Naive thymus-derived CD4-positive, alpha-beta T cell (primary cell): ENCODE results near the gene PPP1R26. TPM values are rescaled to one million over a fixed set of nuclear protein-coding genes. Genes with fewer than 3 reads are reported as not detected.
A peak's percentile ranks its signal among the peaks of the same experiment; 100 is the strongest.

Experiments
- ATAC-seq: fragments of 150-1000 bp; cut with Tn5 transposase; 2 replicates; pipeline ENCODE4 v1.10.0; 2021; ENCODE audit warnings: mild to moderate bottlenecking, moderate library complexity
- CTCF ChIA-PET: fragments of 350-600 bp; sonication (Branson Sonifier 250); formaldehyde crosslinking; loops from one replicate; lab custom pipeline; 2021; ENCODE audit warnings: antibody characterized with exemption; lab: Charles Lee
- POLR2A ChIA-PET: fragments of 350-600 bp; sonication (Branson Sonifier 250); formaldehyde crosslinking; loops from one replicate; lab custom pipeline; 2021; ENCODE audit warnings: antibody characterized with exemption, inconsistent platforms; lab: Charles Lee
- DNase-seq, 9 donors: peaks; one replicate each; pipeline versions ENCODE4 v3.0.0 to v3.0.0-alpha.2; 2020 to 2022; ENCODE audit warnings: mixed read lengths in 1 of 9
- H3K27ac ChIP-seq: one replicate; pipeline ENCODE4 v1.7.0; 2013; ENCODE audit warnings: mild to moderate bottlenecking, low read depth, low read length, moderate library complexity
- H3K27me3 ChIP-seq, 2 donors: one replicate each; pipeline ENCODE4 v1.7.0; 2013; ENCODE audit warnings: low read length in 2 of 2, mild to moderate bottlenecking in 2 of 2, moderate library complexity in 2 of 2; ENCODE audit not compliant: control insufficient read depth in 2 of 2, insufficient read depth in 2 of 2
- H3K36me3 ChIP-seq, 3 experiments: 1 replicate in 2 of 3; 2 replicates in 1 of 3; pipeline ENCODE4 v1.7.0; 2013; ENCODE audit warnings: low read length in 3 of 3, mild to moderate bottlenecking in 3 of 3, moderate library complexity in 1 of 3; ENCODE audit not compliant: insufficient read depth in 3 of 3, control insufficient read depth in 2 of 3
- H3K4me1 ChIP-seq, 2 donors: one replicate each; pipeline ENCODE4 v1.7.0; 2013; ENCODE audit warnings: low read length in 2 of 2, mild to moderate bottlenecking in 2 of 2, moderate library complexity in 1 of 2; ENCODE audit not compliant: control insufficient read depth in 2 of 2, insufficient read depth in 2 of 2
- H3K4me3 ChIP-seq: 2 replicates; pipeline ENCODE4 v1.7.0; 2013; ENCODE audit warnings: mild to moderate bottlenecking, low read length
- H3K9me3 ChIP-seq, 3 experiments: 1 replicate in 2 of 3; 2 replicates in 1 of 3; pipeline ENCODE4 v1.7.0; 2013; ENCODE audit warnings: low read length in 3 of 3; ENCODE audit not compliant: control insufficient read depth in 2 of 3
- H3K27ac Mint-ChIP-seq, 9 donors: one replicate each; pipeline ENCODE4 v1.8.0; 2020 to 2022; ENCODE audit warnings: mixed read lengths in 9 of 9, mild to moderate bottlenecking in 8 of 9, moderate library complexity in 5 of 9, inconsistent platforms in 2 of 9
- H3K27me3 Mint-ChIP-seq, 5 donors: one replicate each; pipeline ENCODE4 v1.8.0; 2021 to 2022; ENCODE audit warnings: mixed read lengths in 5 of 5, mild to moderate bottlenecking in 1 of 5
- H3K36me3 Mint-ChIP-seq, 5 donors: one replicate each; pipeline ENCODE4 v1.8.0; 2020 to 2022; ENCODE audit warnings: mixed read lengths in 5 of 5, mild to moderate bottlenecking in 3 of 5, inconsistent platforms in 1 of 5
- H3K4me1 Mint-ChIP-seq, 7 donors: one replicate each; pipeline ENCODE4 v1.8.0; 2020 to 2022; ENCODE audit warnings: mixed read lengths in 7 of 7, mild to moderate bottlenecking in 3 of 7, inconsistent platforms in 1 of 7
- H3K4me3 Mint-ChIP-seq, 10 donors: one replicate each; pipeline ENCODE4 v1.8.0; 2020 to 2022; ENCODE audit warnings: mild to moderate bottlenecking in 10 of 10, mixed read lengths in 10 of 10, moderate library complexity in 6 of 10, inconsistent platforms in 2 of 10
- H3K9me3 Mint-ChIP-seq, 11 donors: one replicate each; pipeline ENCODE4 v1.8.0; 2020 to 2022; ENCODE audit warnings: mixed read lengths in 11 of 11, mild to moderate bottlenecking in 4 of 11, inconsistent platforms in 1 of 11, moderate library complexity in 1 of 11
- intact Hi-C, 2 donors: fragments of 100-400 bp; cut with micrococcal nuclease; formaldehyde crosslinking; loops; one replicate each; pipeline ENCODE4 v1.15.1; 2023
- polyA plus RNA-seq, 2 donors: library from polyadenylated mRNA; unstranded; fragments of 300-500 nt; fragmentation: Illumina TruSeq; gene quantifications; one replicate each; pipeline ENCODE4 v1.2.3, GENCODE V29; 2021
- total RNA-seq, 6 experiments: library from RNA in 5 of 6; stranded (reverse) in 5 of 6; gene quantifications; 1 replicate in 5 of 6; 2 replicates in 1 of 6; pipeline ENCODE4 v1.2.3 and lab custom pipeline; 2021 to 2026

PPP1R26 gene
- total and polyA plus RNA-seq, 7 experiments from 2014 or later, result 0.05 to 5.6 (median 0.19) TPM; not detected in 2

- no peaks in the 10 kb centered on the region for H3K27me3 Mint-ChIP-seq
- Histone ChIP-seq H3K4me1 (peaks cover 10 to 14% of the 10 kb centered on the region in 2 donors), H3K9me3 (no peaks in the 10 kb centered on the region), H3K36me3 (peaks cover 0 to 42% (median 0%) of the 10 kb centered on the region in 3 experiments), H3K27me3 (no peaks in the 10 kb centered on the region), H3K27ac (peak overlapping the region; percentile 77), H3K4me3 (peak overlapping the region; percentile 91)
- ChIA-PET POLR2A (no interaction called here), CTCF (interaction anchor here (0.9 kb wide), 1 partner anchor 18 kb away, joined by 3 read pairs; no protein-coding TSS in a partner anchor)
- intact Hi-C loops, result loop anchor here in 1 of 2 donors (5.0 to 10.0 kb wide), 2 partner anchors 1043 to 1335 kb away; partner anchors contain the start of gene RNU6ATAC
- ATAC-seq (peak; percentile 2), DNase-seq (no peak)
- H3K4me3 Mint-ChIP-seq, result peak overlapping the region; percentile 80 to 95 (median 88)
- H3K27ac Mint-ChIP-seq, result peak overlapping the region in 2 of 9 donors; percentile 18 to 80
- peaks cover 0 to 15% (median 8%) of the 10 kb centered on the region in 5 donors for H3K36me3 Mint-ChIP-seq
- H3K4me1 Mint-ChIP-seq, result peaks cover 12 to 41% (median 17%) of the 10 kb centered on the region in 7 donors
- H3K9me3 Mint-ChIP-seq, result no peaks in the 10 kb centered on the region
These were observed 20.5 kb downstream of the PPP1R26 start for GRCh38 chr9:135500071-135500524.

GRCh38 chr9:135500525-135501260, 21.1 kb downstream of the PPP1R26 start, which contains the start of gene MRPS2:
Gene MRPS2, plus strand, starts transcription at chr9:135500682. Its CDS starts 29 bp downstream, at chr9:135500711.
- ChIA-PET CTCF (no interaction called here), POLR2A (no interaction called here)
- Histone ChIP-seq H3K27me3 (no peaks in the 10 kb centered on the region), H3K27ac (peak within 1 kb of the TSS; percentile 77), H3K36me3 (peaks cover 0 to 45% (median 0%) of the 10 kb centered on the region in 3 experiments), H3K4me1 (peaks cover 10 to 14% of the 10 kb centered on the region in 2 donors), H3K9me3 (no peaks in the 10 kb centered on the region), H3K4me3 (peak within 1 kb of the TSS; percentile 91)
- DNase-seq (peak; percentile 62 to 93 (median 80)), ATAC-seq (peak; percentile 97)
- peak within 1 kb of the TSS; percentile 80 to 95 (median 88) for H3K4me3 Mint-ChIP-seq
- H3K27ac Mint-ChIP-seq, result peak within 1 kb of the TSS in 8 of 9 donors; percentile 11 to 96 (median 81)
- H3K27me3 Mint-ChIP-seq, result no peaks in the 10 kb centered on the region
- H3K9me3 Mint-ChIP-seq, result no peaks in the 10 kb centered on the region
- H3K4me1 Mint-ChIP-seq, result peaks cover 12 to 41% (median 18%) of the 10 kb centered on the region in 7 donors
- peaks cover 0 to 17% (median 8%) of the 10 kb centered on the region in 5 donors for H3K36me3 Mint-ChIP-seq
- intact Hi-C loops, result loop anchor here in 1 of 2 donors (5.0 to 10.0 kb wide), 2 partner anchors 1043 to 1336 kb away; partner anchors contain the start of gene RNU6ATAC

- H3K9me3 Mint-ChIP-seq, result no peaks in the 10 kb centered on the region
- H3K9me3 ChIP-seq, result no peaks in the 10 kb centered on the region
- peak overlapping the region in 6 of 9 donors; percentile 41 to 96 (median 66) for H3K27ac Mint-ChIP-seq
- intact Hi-C loops, result loop anchor here in 1 of 2 donors (5.0 to 10.0 kb wide), 2 partner anchors 1044 to 1337 kb away; partner anchors contain the start of gene RNU6ATAC
- DNase-seq (no peak), ATAC-seq (no peak)
- peak overlapping the region; percentile 77 for H3K27ac ChIP-seq
- ChIA-PET POLR2A (no interaction called here), CTCF (no interaction called here)
- peaks cover 10 to 14% of the 10 kb centered on the region in 2 donors for H3K4me1 ChIP-seq
- peak overlapping the region; percentile 91 for H3K4me3 ChIP-seq
- no peaks in the 10 kb centered on the region for H3K27me3 ChIP-seq
- no peaks in the 10 kb centered on the region for H3K27me3 Mint-ChIP-seq
- peak overlapping the region; percentile 78 to 95 (median 88) for H3K4me3 Mint-ChIP-seq
- peaks cover 0 to 45% (median 0%) of the 10 kb centered on the region in 3 experiments for H3K36me3 ChIP-seq
- H3K4me1 Mint-ChIP-seq, result peaks cover 12 to 41% (median 18%) of the 10 kb centered on the region in 7 donors
- H3K36me3 Mint-ChIP-seq, result peaks cover 0 to 17% (median 8%) of the 10 kb centered on the region in 5 donors
These were observed 21.9 kb downstream of the PPP1R26 start for GRCh38 chr9:135501261-135502167.

- peak overlapping the region; percentile 78 to 95 (median 88) for H3K4me3 Mint-ChIP-seq
- intact Hi-C loops, result loop anchor here in 1 of 2 donors (5.0 to 10.0 kb wide), 2 partner anchors 1045 to 1338 kb away; partner anchors contain the start of gene RNU6ATAC
- Histone ChIP-seq H3K36me3 (peaks cover 0 to 45% (median 0%) of the 10 kb centered on the region in 3 experiments), H3K27ac (peak overlapping the region; percentile 77), H3K4me1 (peaks cover 10 to 14% of the 10 kb centered on the region in 2 donors), H3K4me3 (no peak overlapping the region), H3K27me3 (no peaks in the 10 kb centered on the region), H3K9me3 (no peaks in the 10 kb centered on the region)
- POLR2A ChIA-PET, result no interaction called here
- DNase-seq (no peak), ATAC-seq (no peak)
- peak overlapping the region in 5 of 9 donors; percentile 17 to 79 (median 59) for H3K27ac Mint-ChIP-seq
- no peaks in the 10 kb centered on the region for H3K9me3 Mint-ChIP-seq
- CTCF ChIA-PET, result no interaction called here
- H3K27me3 Mint-ChIP-seq, result no peaks in the 10 kb centered on the region
- H3K36me3 Mint-ChIP-seq, result peaks cover 0 to 17% (median 8%) of the 10 kb centered on the region in 5 donors
- H3K4me1 Mint-ChIP-seq, result peaks cover 12 to 41% (median 18%) of the 10 kb centered on the region in 7 donors
These were observed 22.7 kb downstream of the PPP1R26 start for GRCh38 chr9:135502168-135502872.

GRCh38 chr9:135502873-135503321, 23.3 kb downstream of the PPP1R26 start:
- peaks cover 10 to 14% of the 10 kb centered on the region in 2 donors for H3K4me1 ChIP-seq
- Mint-ChIP-seq H3K4me3 (peak overlapping the region in 8 of 10 donors; percentile 29 to 92 (median 84)), H3K4me1 (peaks cover 12 to 41% (median 18%) of the 10 kb centered on the region in 7 donors), H3K27me3 (no peaks in the 10 kb centered on the region), H3K9me3 (peaks cover 0 to 2% (median under 1%) of the 10 kb centered on the region in 11 donors), H3K27ac (peak overlapping the region in 2 of 9 donors; percentile 17 to 37), H3K36me3 (peaks cover 0 to 17% (median 8%) of the 10 kb centered on the region in 5 donors)
- H3K27me3 ChIP-seq, result no peaks in the 10 kb centered on the region
- H3K27ac ChIP-seq, result no peak overlapping the region
- CTCF ChIA-PET, result no interaction called here
- DNase-seq (no peak), ATAC-seq (no peak)
- H3K36me3 ChIP-seq, result peaks cover 0 to 45% (median 0%) of the 10 kb centered on the region in 3 experiments
- POLR2A ChIA-PET, result no interaction called here
- H3K4me3 ChIP-seq, result no peak overlapping the region
- intact Hi-C loops, result loop anchor here in 1 of 2 donors (5.0 to 10.0 kb wide), 2 partner anchors 1046 to 1338 kb away; partner anchors contain the start of gene RNU6ATAC
- peaks cover 0 to 1% (median 0%) of the 10 kb centered on the region in 3 experiments for H3K9me3 ChIP-seq
